IPS DF 4.7 (cell line): ENCODE data around the gene SPATS2.
"Not testable (repeated sequence)": the region's sequence is repeated elsewhere in the genome, so short reads cannot be mapped to it uniquely, and the experiment has no call there.

Experiments used
- DNase-seq: peaks from one replicate; pipeline ENCODE4 v3.0.0-alpha.2; 2013; ENCODE audit warnings: low spot score; ENCODE audit errors: extremely low read depth

The SPATS2 gene

GRCh38 chr12:49462083-49462744, 95.0 kb downstream of the SPATS2 start:
- DNase-seq, result no peak

DNA sequence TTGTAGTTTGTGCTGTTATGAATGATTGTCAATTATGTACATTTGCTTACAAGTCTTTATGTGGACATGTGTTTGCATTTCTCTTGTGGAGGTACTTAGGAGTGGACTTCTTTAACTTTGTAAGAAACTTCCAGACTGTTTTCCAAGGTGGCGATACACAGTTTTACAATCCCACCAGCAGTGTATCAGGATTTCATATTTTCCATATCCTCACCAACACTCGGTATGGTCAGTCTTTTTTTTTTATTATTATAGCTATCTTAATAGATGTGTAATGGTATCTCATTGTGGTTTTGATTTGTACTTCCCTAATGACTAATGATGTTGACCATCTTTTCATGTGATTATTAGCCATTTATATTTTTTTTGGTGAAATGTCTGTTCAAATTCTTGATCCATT, 97.9 kb downstream of the SPATS2 start:
- DNase-seq, result no peak

DNA sequence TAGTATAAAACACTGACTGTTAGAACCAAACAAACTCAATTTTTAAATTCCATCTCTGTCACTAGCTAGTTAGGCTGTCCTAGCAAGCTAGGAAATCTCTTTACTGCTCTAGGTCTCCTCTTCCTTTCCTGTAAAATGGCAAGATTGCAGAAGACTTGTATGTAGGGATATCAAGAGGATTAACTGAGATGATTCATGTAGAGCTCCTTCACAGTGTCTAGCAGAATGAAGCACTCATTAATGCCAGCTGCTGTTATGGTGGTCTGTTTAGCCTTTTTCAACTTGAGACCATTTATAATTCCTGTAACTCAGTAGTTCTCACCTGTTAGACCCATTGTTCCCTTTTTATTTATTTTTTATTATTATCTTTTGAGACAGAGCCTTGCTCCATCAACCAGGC, 103.7 kb downstream of the SPATS2 start:
- DNase-seq, result no peak

DNA sequence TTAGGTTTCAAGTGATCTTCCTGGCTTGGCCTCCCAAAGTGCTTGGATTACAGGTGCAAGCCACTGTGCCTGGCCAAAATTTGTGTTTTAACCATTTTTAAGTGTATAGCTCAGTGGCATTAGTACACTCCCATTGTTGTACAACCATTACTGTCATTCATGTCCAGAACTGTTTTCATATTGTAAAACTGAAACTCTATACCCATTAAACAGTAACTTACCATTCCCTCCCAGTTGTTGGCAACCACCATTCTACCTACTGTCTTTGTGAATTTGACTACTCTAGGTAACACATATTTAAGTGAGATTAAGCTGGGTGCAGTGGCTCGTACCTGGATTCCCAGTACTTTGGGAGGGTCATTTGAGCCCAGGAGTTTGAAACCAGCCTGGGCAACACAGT, 104.3 kb downstream of the SPATS2 start:
- no peak for DNase-seq

GRCh38 chr12:49476091-49476490, 108.8 kb downstream of the SPATS2 start:
- DNase-seq, result no peak

GRCh38 chr12:49478949-49479664, 111.8 kb downstream of the SPATS2 start:
- DNase-seq, result no peak

GRCh38 chr12:49482095-49483051, 115.1 kb downstream of the SPATS2 start:
- DNase-seq, result no peak

- DNase-seq, result no peak
Measured at GRCh38 chr12:49483619-49484018, 116.4 kb downstream of the SPATS2 start.

DNA sequence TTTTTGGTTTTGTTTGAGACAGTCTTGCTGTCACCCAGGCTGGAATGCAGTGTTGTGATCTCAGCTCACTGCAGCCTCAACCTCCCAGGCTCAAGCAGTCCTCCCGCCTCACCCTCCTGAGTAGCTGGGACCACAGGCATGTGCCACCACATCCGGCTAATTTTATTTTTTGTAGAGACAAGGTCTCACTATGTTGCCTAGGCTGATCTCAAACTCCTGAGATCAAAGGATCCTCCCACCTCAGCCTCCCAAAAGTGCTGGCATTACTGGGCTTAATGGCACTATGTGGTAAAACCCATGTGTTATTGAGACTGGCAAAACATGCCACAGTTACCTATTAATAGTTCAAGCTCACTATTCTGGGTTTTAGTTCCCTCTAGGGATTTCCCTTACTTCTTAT, 120.3 kb downstream of the SPATS2 start:
- no peak for DNase-seq

DNA sequence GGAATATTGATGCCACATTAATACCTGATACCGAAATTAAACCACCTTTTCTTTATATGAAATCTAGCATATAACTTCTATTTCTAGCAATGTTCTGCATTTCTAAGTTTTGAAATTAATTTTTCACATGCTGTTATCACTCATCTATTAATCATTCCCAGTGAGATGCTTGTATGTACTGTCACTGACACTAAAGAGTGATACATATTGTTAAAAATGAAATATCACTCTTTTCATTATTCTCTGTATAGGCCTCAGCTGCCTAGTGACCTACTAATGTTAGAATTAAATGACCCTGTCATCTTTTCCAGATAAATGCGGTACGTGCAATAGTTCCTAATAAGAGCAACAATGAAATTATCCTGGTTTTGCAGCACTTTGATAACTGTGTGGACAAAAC, 121.9 kb downstream of the SPATS2 start:
- DNase-seq, result no peak

DNA sequence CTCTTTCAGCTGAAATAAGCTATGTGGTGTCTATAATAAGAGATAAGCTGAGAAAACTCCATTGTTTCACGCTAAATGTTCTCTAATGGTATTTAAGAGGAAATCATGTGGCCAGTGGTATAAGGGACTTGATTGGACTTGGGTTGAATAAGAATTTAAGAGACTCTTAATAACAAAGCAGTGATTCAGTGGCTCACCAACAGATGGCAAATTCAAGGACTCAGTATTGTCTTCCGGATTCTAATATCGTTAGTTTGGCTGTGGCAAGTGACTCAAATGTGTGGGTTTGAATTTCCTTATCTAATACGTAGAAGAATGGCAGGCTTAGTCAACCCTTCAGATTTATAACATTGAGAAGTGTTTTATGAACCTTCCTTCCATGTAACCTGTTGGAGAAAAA, 122.5 kb downstream of the SPATS2 start:
- DNase-seq, result no peak

GRCh38 chr12:49491823-49492222, 124.6 kb downstream of the SPATS2 start:
- DNase-seq, result no peak

- DNase-seq, result no peak
Measured at GRCh38 chr12:49493900-49494299, 126.6 kb downstream of the SPATS2 start.

- no peak for DNase-seq
Measured at GRCh38 chr12:49496417-49497360, 129.4 kb downstream of the SPATS2 start.

DNA sequence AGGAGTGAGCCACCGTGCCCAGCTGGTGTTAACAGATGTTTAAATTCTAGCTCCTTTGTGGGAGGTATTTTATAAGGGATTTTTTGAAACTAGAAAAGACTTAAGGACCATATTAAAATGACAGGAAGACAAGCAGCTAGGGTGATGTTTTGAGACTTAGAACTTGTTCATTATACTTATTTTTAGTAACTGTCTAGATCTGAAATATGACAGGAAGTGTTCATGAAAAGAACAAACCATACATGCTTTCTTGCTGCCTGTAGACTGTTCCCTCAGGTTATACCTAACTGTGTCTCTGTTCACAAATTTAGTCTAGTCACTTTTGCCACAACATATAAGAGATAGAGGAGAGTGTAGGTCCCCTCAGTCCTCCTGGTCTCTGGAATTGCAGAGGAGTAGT, 134.6 kb downstream of the SPATS2 start:
- no peak for DNase-seq

GRCh38 chr12:49502590-49502989, 135.3 kb downstream of the SPATS2 start:
- no peak for DNase-seq

- DNase-seq, result no peak
Measured at GRCh38 chr12:49503674-49504180, 136.5 kb downstream of the SPATS2 start.

- no peak for DNase-seq
Measured at GRCh38 chr12:49505672-49506071, 138.4 kb downstream of the SPATS2 start.

GRCh38 chr12:49507139-49507538, 139.9 kb downstream of the SPATS2 start:
- DNase-seq, result no peak

GRCh38 chr12:49509681-49510080, 142.4 kb downstream of the SPATS2 start:
- not testable (repeated sequence) for DNase-seq

GRCh38 chr12:49511410-49511809, 144.1 kb downstream of the SPATS2 start:
- DNase-seq, result no peak
